Immature natural killer cell (primary cell): ENCODE results near the gene VPS26B. TPM values are rescaled to one million over a fixed set of nuclear protein-coding genes. Genes with fewer than 3 reads are reported as not detected.

Source experiments
- polyA plus RNA-seq, 3 donors: library from polyadenylated mRNA; unstranded; fragments of 300-500 nt; fragmentation: Illumina TruSeq; gene quantifications; one replicate each; pipeline ENCODE4 v1.2.3, GENCODE V29; 2021

Gene VPS26B
- polyA plus RNA-seq, 3 donors from 2014 or later = 76.2 to 110 (median 78.1) TPM

Other genes with a start within 250 kb of the VPS26B start
- gene JAM3, start 155.6 kb upstream of the VPS26B start, polyA plus RNA-seq = 1 to 10 TPM in 2 of 3 donors, not detected in 1; 1.6 to 1.9 TPM
- 10 to 100 TPM in 2 of 3 donors, 1 to 10 TPM in 1; 6.9 to 16.7 (median 11.4) TPM for gene NCAPD3, start 704 bp upstream of the VPS26B start, polyA plus RNA-seq
- 100 to 1,000 TPM in 2 of 3 donors, 10 to 100 TPM in 1; 92.7 to 116 (median 106) TPM for gene THYN1, start 28.7 kb downstream of the VPS26B start, polyA plus RNA-seq
- 10 to 100 TPM; 16.3 to 34.4 (median 22.7) TPM for gene ACAD8, start 28.9 kb downstream of the VPS26B start, polyA plus RNA-seq
- not detected for gene GLB1L3, start 51.7 kb downstream of the VPS26B start, polyA plus RNA-seq
- gene GLB1L2, start 107.3 kb downstream of the VPS26B start, polyA plus RNA-seq = 1 to 10 TPM in 2 of 3 donors, not detected in 1; 1.4 to 1.7 TPM
- 1 to 10 TPM in 1 of 3 donors, under 1 TPM in 2; 0.09 to 1.8 (median 0.24) TPM for gene B3GAT1, start 187.6 kb downstream of the VPS26B start, polyA plus RNA-seq